PC-3 (cell line): ENCODE data around the gene MCCC1.

Experiments
- CTCF ChIP-seq: fragments of 300-600 bp; sonication (generic); conservative IDR thresholded peaks from 2 replicates; pipeline ENCODE4 v1.5.1; 2017; ENCODE audit warnings: antibody characterized with exemption, low read depth, mild to moderate bottlenecking, low read length
- EZH2 ChIP-seq: fragments of 300-600 bp; sonication (generic); IDR thresholded peaks from one replicate; pipeline ENCODE4 v1.6.1; 2017; ENCODE audit warnings: antibody characterized with exemption, mild to moderate bottlenecking, low read length; ENCODE audit not compliant: unreplicated experiment
- EZH2phosphoT487 ChIP-seq: fragments of 300-600 bp; sonication (generic); IDR thresholded peaks from 2 replicates; pipeline ENCODE4 v1.6.1; 2018; ENCODE audit warnings: mild to moderate bottlenecking, antibody characterized with exemption, low read length, borderline replicate concordance

- no peak for TF ChIP-seq CTCF
- no peak for TF ChIP-seq EZH2phosphoT487
- no peak for TF ChIP-seq EZH2
These were observed 715 bp downstream of the MCCC1 start for GRCh38 chr3:183098536-183099025.
